ENCODE results near the gene MPIG6B. TPM values are rescaled to one million over a fixed set of nuclear protein-coding genes. Genes with fewer than 3 reads are reported as not detected.

The MPIG6B gene
- total RNA-seq, 4 donors from 2014 or later = 1.6 to 4.6 (median 4.5) TPM

DNA sequence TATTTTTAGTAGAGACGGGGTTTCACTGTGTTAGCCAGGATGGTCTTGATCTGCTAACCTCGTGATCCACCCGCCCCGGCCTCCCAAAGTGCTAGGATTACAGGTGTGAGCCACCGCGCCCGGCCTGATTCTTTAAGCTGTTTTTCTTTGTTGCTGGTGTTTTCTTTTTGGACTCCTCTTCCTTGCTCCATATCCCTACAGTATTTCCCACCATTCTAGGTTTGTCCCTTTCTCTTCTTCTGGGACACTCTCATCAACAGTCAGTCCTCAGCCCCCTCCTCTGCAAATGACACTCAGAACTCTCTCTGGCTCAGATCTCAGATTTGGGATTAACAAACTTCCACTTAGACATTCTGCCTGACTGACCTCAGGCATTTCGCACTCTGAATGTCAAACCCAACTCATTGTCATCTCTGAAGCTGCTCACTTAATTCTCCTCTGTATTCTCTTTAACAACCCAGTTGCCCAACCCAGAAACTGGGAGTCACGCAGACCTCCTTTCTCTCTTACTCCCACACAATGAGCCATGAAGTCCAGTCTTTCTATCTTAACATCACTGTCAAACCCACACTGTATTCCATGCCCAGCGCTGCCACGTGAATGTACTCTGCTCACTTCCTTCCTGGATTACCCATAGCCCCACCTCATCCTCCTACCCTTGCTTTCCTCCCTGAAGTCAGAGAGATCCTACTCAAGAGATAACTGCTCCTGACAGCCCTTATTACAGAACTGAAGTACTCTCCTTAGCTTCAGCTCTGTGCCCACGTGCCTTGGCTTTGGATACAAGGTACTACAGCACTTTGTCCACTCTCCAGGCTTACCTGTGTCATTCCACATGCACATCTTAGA lies 2.6 kb downstream of the MPIG6B start:
- whole genome bisulfite sequencing = 74% methylated on average over 12 of the region's 12 CpGs
- H3K27me3 ChIP-seq = no peaks in the 10 kb centered on the region
- DNase-seq (ENCODE audit: low spot score in 2 of 2) = no peak
- H3K27ac ChIP-seq = peak overlapping the region; percentile 38
- peaks cover 44% of the 10 kb centered on the region for H3K4me1 ChIP-seq
- no peaks in the 10 kb centered on the region for H3K9me3 ChIP-seq
- no peak overlapping the region for H3K4me3 ChIP-seq
- TF ChIP-seq, protein P1, sequence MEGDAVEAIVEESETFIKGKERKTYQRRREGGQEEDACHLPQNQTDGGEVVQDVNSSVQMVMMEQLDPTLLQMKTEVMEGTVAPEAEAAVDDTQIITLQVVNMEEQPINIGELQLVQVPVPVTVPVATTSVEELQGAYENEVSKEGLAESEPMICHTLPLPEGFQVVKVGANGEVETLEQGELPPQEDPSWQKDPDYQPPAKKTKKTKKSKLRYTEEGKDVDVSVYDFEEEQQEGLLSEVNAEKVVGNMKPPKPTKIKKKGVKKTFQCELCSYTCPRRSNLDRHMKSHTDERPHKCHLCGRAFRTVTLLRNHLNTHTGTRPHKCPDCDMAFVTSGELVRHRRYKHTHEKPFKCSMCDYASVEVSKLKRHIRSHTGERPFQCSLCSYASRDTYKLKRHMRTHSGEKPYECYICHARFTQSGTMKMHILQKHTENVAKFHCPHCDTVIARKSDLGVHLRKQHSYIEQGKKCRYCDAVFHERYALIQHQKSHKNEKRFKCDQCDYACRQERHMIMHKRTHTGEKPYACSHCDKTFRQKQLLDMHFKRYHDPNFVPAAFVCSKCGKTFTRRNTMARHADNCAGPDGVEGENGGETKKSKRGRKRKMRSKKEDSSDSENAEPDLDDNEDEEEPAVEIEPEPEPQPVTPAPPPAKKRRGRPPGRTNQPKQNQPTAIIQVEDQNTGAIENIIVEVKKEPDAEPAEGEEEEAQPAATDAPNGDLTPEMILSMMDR (IDR thresholded peaks at IDR 0.05) = no peak
- no peak for TF ChIP-seq EP300 (IDR thresholded peaks at IDR 0.05)
- no peak for TF ChIP-seq POLR2AphosphoS5 (IDR thresholded peaks at IDR 0.05)
- H3K36me3 ChIP-seq = peaks cover 29% of the 10 kb centered on the region

DNA sequence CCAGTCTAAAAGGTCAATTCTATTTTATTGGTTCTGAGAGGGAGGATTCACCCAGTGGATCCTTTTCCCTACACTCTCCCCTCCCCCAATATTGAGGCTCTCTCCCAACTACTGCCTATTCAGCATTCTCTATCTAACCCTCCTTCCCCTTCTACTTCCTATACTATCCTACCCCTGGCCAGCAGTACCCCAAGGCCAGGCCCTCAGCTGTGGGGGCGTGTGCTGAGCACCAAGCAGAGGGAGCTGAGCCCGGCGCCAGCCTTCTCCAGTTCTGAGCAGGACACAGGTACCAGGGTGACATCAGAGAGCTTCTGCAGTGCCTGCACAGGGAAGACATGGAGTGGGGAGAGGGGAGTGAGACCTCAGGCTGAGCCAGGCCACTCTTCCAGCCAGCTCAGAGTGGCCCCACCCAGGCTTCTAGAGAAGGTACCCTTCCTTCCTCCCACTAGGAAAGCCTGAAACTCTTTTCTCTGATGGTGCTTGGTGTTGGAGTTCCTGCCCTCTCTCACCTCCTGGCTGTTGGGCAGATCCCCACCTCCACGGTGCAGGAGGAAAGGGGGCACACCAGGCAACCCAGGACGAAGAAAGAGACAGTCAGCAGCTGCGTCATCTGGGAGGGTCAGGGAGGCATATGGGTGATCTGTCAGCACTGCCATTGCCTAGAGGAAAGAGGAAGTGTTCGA lies 4.0 kb downstream of the MPIG6B start:
- H3K27me3 ChIP-seq = no peaks in the 10 kb centered on the region
- H3K9me3 ChIP-seq = no peaks in the 10 kb centered on the region
- H3K27ac ChIP-seq = peak overlapping the region; percentile 91
- TF ChIP-seq POLR2A (IDR thresholded peaks at IDR 0.05) (no peak), EP300 (IDR thresholded peaks at IDR 0.05) (no peak), POLR2AphosphoS5 (IDR thresholded peaks at IDR 0.05) (no peak)
- TF ChIP-seq, protein P1 (IDR thresholded peaks at IDR 0.05) = no peak
- H3K4me3 ChIP-seq = no peak overlapping the region
- DNase-seq (ENCODE audit: low spot score in 2 of 2) = no peak
- peaks cover 46% of the 10 kb centered on the region for H3K4me1 ChIP-seq
- 73% methylated on average over 7 of the region's 7 CpGs for WGBS
- H3K36me3 ChIP-seq = peaks cover 44% of the 10 kb centered on the region

DNA sequence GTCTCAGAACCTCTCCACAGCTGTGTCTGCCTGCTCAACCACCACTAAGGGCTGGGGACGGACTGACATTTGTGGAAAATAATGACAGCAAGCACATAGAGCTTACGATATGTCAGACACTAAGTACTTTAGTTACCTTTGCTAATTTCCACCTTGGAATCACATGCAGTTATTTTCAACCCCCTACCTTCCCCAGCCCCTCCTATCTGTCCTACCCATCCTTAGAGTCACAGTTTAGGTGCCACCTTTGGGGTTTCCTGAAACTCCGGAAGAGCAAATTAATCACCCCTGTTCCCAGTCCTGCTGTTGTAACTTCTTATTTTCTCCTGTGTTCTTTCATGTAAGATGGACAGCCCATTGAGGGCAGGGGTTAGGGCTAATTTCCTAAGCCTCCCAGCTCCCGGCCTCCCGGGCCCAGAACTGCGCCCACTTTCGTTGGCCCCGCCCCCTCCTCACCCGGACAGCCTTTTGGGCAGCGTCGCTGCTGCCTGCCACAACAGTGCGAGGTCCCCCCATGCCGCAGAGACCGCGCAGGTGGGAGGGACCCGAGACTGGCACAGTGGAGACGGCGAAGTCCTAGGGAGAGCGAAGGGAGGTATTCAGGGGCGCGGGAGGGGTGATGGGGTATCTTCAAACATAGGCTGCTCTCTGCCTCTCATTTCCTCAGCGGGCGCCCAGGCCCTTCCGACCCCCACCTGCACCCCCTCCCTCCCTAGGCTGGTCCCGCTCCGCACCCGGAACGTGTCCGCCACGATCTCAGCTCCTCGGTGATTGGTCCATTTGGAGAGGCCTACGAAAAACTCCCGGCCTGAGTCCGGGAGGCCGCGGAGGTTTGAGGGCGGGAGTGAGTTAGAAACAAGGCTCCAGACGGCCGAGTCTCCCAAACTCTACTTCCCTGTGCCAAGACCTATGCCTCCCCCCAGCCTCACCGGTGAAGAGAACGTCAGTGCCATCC lies 4.8 kb downstream of the MPIG6B start:
- Histone ChIP-seq H3K9me3 (no peaks in the 10 kb centered on the region), H3K4me1 (peaks cover 47% of the 10 kb centered on the region), H3K36me3 (peaks cover 52% of the 10 kb centered on the region), H3K4me3 (peak overlapping the region; percentile 73), H3K27me3 (no peaks in the 10 kb centered on the region), H3K27ac (peak overlapping the region; percentile 91)
- no peak for DNase-seq (ENCODE audit: low spot score in 2 of 2)
- WGBS = 65% methylated on average over 39 of the region's 41 CpGs
- TF ChIP-seq POLR2AphosphoS5 (IDR thresholded peaks at IDR 0.05) (no peak), POLR2A (IDR thresholded peaks at IDR 0.05) (no peak), EP300 (IDR thresholded peaks at IDR 0.05) (no peak)
- TF ChIP-seq, protein P1 (IDR thresholded peaks at IDR 0.05) = no peak

DNA sequence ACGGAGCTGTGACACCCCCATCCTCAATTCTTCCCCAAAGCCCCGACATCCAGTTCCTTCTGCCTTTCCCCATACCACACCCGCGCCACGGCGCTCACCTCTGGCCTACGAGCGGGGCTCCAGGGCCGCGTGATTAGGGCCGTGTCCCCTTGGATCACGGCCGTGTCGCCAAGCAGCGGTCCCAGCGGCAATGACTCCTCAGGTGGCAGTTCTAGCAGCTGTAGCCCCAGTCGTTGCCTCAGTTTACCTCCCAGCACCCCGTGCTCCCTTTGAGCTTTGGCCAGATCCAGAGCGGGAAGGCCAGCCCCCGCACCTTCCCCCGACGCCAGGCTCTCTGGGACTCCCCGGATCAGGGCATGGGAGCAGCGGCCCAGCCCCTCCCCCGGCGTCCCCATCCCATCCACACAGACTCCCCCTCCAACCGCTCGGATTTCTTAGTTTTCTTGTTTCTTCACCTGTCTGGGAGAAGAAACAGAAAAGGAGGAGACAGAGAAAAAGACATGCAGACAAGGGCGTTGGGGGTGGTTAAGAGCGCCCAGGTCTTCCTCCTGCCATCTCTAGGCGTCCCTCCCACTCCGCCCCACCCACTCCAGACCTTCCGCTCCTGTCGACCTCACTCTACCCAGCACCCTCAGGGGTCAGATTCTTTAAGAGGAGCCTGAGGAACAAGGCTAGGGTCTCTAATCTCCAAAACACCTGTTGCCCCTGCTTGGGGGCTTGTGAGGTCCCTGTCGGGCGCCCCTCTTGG lies 5.8 kb downstream of the MPIG6B start, which contains the start of gene DDAH2:
DDAH2 (minus strand) TSS at position 533 of the 748 bp plus-strand sequence; CDS start at position 395, 138 bp downstream.
- Histone ChIP-seq H3K4me3 (peak within 1 kb of the TSS; percentile 73), H3K4me1 (peaks cover 56% of the 10 kb centered on the region), H3K27ac (peak within 1 kb of the TSS; percentile 91), H3K27me3 (no peaks in the 10 kb centered on the region), H3K9me3 (no peaks in the 10 kb centered on the region), H3K36me3 (peaks cover 62% of the 10 kb centered on the region)
- 11% methylated on average over 35 of the region's 36 CpGs for WGBS
- TF ChIP-seq, protein P1 (IDR thresholded peaks at IDR 0.05) = peak in 1 of 2 donors; percentile 57
- TF ChIP-seq POLR2A (IDR thresholded peaks at IDR 0.05) = no peak
- DNase-seq (ENCODE audit: low spot score in 2 of 2) = peak in 1 of 2 donors; percentile 84

All from suprapubic skin (tissue), 4 donors.